Testis (tissue), 3 donors: Measurements from ENCODE around the gene SNRPD3. TPM values are rescaled to one million over a fixed set of nuclear protein-coding genes. Genes with fewer than 3 reads are reported as not detected.
"Not testable (repeated sequence)": the region's sequence is repeated elsewhere in the genome, so short reads cannot be mapped to it uniquely, and the experiment has no call there.

Source experiments
- DNase-seq: peaks from one replicate; pipeline ENCODE4 v3.0.0-alpha.2; 2019
- H3K27ac ChIP-seq, 2 donors: fragments of 200-600 bp; sonication (generic); one replicate each; pipeline ENCODE4 v1.5.1; 2019
- H3K27me3 ChIP-seq: fragments of 200-600 bp; sonication (generic); one replicate; pipeline ENCODE4 v1.5.1; 2019
- H3K36me3 ChIP-seq: fragments of 200-600 bp; sonication (generic); one replicate; pipeline ENCODE4 v1.5.1; 2017; ENCODE audit warnings: low read depth; ENCODE audit errors: missing control alignments
- H3K4me1 ChIP-seq: fragments of 200-600 bp; sonication (generic); one replicate; pipeline ENCODE4 v1.5.1; 2019
- H3K4me3 ChIP-seq, 2 donors: fragments of 200-600 bp; sonication (generic); one replicate each; pipeline ENCODE4 v1.5.1; 2017 to 2019
- H3K9me3 ChIP-seq: fragments of 200-600 bp; sonication (generic); one replicate; pipeline ENCODE4 v1.5.1; 2017
- POLR2A ChIP-seq: fragments of 450-650 bp; IDR thresholded peaks from one replicate; pipeline ENCODE4 v1.6.1; 2017; ENCODE audit warnings: antibody characterized with exemption, mild to moderate bottlenecking, moderate library complexity
- WGBS, 2 donors: methylation state at CpG; one replicate each; pipeline ENCODE4 v1.1.5; 2018; 5-methylcytosine and 5-hydroxymethylcytosine counted together
- intact Hi-C: fragments of 100-400 bp; cut with DNase I; formaldehyde crosslinking; loops from one replicate; pipeline ENCODE4 v1.15.1; 2023; ENCODE audit warnings: low total_unique reads
- polyA plus RNA-seq: library from polyadenylated mRNA; stranded (reverse); fragments of 350-450 nt; fragmentation: Illumina TruSeq; extraction: RNeasy Lipid Tissue Mini Kit (QIAGEN cat#74804); gene quantifications from one replicate; pipeline ENCODE4 v1.2.3, GENCODE V29; 2014; ENCODE audit warnings: low read depth, low replicate concordance; ENCODE audit not compliant: insufficient read depth
- total RNA-seq, 2 donors: library from RNA; depleted of rRNA; stranded (reverse); fragments of >200 nt; gene quantifications; one replicate each; pipeline ENCODE4 v1.2.3, GENCODE V29; 2016
- TF ChIP-seq, protein P1 (sequence below), 3 experiments: fragments of 450-650 bp in 2 of 3; fragments of 200-600 bp in 1 of 3; sonication (generic) in 1 of 3; IDR thresholded peaks; one replicate each; pipeline ENCODE4 v1.5.1; 2016 to 2019; ENCODE audit warnings: antibody characterized with exemption in 3 of 3, mild to moderate bottlenecking in 2 of 3, moderate library complexity in 1 of 3

Gene SNRPD3
- total and polyA plus RNA-seq, 3 donors from 2014 or later = 75.5 to 175 (median 117) TPM

DNA sequence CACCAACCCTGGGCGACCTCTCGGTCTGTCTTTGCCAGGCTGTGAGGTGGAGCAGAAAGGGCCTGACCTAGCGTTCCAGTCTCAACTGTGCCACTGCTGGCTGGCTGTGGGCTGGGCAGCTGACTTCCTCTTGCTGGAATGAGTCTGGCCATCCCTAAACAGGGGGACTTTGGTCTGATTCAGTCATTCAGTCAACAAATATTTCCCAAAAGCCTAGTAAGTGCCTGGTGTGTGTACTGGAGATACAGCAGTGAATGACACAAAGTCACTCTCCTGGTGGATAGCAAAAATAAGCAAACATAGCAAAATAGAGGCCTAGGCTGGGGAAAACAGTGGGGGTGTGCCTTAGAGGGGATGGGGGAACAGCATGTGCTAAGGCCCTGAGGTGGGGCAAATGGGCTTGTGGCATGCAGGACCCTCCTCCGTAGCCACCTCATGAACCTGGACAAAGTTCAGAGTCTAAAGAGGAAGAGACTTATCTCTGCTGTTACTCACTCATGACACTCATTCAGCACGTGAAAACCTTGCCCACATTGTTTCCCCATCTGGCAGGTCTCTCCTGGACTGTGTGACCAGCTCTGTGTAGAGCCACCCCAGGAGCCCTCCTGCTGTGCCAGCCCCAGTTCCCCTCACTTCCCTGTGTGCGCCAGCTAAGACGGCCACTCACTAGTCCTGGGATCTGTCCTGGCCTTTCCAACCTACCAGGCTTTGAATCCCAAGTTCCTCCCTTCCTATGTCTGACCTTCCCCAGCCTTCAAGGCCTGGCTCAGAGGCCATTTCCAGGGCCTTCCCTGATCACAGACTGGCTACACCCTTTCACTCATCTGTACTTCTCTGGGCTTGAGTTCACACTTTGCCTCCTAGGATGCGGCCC is 5.5 kb upstream of the SNRPD3 start:
- no peaks in the 10 kb centered on the region for H3K27me3 ChIP-seq
- peaks cover 25% of the 10 kb centered on the region for H3K4me1 ChIP-seq
- no peaks in the 10 kb centered on the region for H3K36me3 ChIP-seq
- intact Hi-C loops = no loop called here
- no peak for TF ChIP-seq POLR2A
- TF ChIP-seq, protein P1, sequence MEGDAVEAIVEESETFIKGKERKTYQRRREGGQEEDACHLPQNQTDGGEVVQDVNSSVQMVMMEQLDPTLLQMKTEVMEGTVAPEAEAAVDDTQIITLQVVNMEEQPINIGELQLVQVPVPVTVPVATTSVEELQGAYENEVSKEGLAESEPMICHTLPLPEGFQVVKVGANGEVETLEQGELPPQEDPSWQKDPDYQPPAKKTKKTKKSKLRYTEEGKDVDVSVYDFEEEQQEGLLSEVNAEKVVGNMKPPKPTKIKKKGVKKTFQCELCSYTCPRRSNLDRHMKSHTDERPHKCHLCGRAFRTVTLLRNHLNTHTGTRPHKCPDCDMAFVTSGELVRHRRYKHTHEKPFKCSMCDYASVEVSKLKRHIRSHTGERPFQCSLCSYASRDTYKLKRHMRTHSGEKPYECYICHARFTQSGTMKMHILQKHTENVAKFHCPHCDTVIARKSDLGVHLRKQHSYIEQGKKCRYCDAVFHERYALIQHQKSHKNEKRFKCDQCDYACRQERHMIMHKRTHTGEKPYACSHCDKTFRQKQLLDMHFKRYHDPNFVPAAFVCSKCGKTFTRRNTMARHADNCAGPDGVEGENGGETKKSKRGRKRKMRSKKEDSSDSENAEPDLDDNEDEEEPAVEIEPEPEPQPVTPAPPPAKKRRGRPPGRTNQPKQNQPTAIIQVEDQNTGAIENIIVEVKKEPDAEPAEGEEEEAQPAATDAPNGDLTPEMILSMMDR (IDR thresholded peaks at IDR 0.05) = no peak
- 86 to 88% methylated on average over 8 of the region's 8 CpGs for WGBS, 2 donors
- DNase-seq = no peak
- H3K27ac ChIP-seq = no peak overlapping the region
- H3K4me3 ChIP-seq = no peak overlapping the region
- H3K9me3 ChIP-seq = no peaks in the 10 kb centered on the region

DNA sequence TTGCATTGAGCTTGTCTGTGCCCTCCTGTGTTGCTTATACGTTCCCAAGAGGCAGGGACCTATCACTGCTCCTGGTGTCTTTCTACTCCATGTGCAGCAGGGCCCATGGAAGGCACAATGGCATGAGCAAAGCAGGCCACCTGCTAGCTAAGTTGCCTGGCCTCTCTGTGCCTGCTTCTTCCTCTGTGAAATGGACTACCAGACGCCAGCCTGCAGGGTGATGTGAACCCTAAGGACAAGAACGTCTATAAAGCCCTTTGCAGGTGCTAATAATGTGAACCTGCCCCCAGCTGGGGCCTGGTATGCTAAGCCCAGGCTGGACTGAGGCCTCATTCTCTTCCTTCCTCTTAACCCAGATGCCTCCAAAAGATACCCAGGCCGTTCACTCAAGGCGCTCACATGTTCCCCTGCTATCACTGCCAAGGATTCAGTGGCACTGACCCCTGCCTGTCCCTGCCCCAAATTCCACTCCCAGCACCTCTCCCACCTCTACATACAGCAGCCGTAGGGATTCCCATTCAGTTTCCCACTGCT is 4.8 kb upstream of the SNRPD3 start:
- 73 to 79% methylated on average over 5 to 6 of the region's 6 CpGs for WGBS, 2 donors
- intact Hi-C loops = no loop called here
- no peak overlapping the region for H3K27ac ChIP-seq

DNA sequence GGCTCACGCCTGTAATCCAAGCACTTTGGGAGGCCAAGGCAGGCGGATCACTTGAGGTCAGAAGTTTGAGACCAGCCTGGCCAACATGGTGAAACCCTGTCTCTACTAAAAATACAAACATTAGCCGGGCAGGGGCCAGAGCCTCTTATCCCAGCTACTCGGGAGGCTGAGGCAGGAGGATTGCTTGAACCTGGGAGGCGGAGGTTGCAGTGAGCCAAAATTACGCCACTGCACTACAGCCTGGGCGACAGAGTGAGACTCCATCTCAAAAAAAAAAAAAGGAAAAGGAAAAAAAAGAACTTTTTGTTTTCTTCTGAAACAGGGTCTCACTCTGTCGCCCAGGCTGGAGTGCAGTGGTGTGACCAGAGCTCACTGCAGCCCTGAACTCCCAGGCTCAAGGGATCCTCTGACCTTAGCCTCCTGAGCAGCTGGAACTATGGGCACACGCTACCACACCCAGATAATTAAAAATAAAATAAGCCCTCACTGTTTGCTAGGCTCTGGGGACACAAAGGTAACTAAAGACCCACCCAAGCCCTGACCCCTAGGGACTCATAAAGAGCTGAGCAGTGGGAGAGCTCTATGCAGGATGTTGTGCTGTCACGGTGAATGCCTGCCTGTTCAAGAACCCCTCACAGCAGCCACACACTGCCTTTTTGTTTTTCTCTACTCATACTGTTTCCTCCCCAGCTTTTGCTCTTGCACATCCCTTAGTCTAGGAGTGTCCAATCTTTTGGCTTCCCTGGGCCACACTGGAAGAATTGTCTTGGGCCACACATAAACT is 3.1 kb upstream of the SNRPD3 start:
- H3K27ac ChIP-seq, H3K27me3 ChIP-seq, H3K9me3 ChIP-seq, H3K36me3 ChIP-seq, DNase-seq, H3K4me3 ChIP-seq, intact Hi-C loops: not testable (repeated sequence)
- H3K4me1 ChIP-seq = peaks cover 32% of the 10 kb centered on the region
- 72 to 82% methylated on average over 10 of the region's 10 CpGs for WGBS, 2 donors

More for the DNA sequence above, 4.8 kb upstream of the SNRPD3 start:
- H3K4me1 ChIP-seq = peaks cover 19% of the 10 kb centered on the region
- H3K9me3 ChIP-seq = no peaks in the 10 kb centered on the region
- H3K27me3 ChIP-seq = no peaks in the 10 kb centered on the region
- DNase-seq = no peak
- no peaks in the 10 kb centered on the region for H3K36me3 ChIP-seq
- H3K4me3 ChIP-seq = no peak overlapping the region
- TF ChIP-seq, protein P1 (IDR thresholded peaks at IDR 0.05) = no peak
- TF ChIP-seq POLR2A = no peak

DNA sequence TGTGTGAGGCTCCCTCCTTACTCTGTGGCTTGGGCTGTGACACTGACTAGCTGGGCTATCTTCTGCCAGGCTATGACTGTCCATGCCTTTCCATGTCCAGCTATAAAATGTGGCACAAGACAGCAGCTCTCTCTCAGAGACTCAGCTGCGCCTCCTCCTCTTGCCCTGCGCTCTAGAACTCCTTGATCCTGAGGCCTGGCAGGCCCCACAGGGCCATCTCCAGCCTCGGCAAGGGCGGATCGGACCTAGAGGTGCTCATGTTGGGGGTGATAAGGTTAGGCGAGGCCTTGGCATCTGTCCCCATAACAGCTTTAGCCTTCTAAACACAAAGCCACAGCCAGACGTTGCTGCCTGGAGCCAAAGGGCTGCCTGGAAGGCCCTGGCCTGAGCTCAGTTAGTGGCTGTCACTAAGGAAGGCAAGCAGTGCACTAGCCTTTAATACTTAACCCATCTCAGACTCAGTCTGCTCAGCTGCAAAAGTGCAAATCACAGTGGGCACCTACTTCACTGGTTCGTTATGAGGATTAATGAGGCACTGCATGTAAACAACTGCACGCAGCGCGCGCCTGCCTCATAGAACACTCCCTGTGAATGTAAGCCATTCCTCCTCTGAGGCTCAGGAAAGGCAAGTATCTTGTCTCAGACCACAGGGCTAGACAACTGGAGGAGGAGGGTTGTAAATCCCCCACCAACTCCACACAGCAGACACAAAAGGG is 2.0 kb upstream of the SNRPD3 start:
- DNase-seq = peak; percentile 48
- no peaks in the 10 kb centered on the region for H3K9me3 ChIP-seq
- H3K4me1 ChIP-seq = peaks cover 36% of the 10 kb centered on the region
- peak overlapping the region in 1 of 2 donors; percentile 98 for H3K27ac ChIP-seq
- 8 to 10% methylated on average over 9 to 11 of the region's 12 CpGs for WGBS, 2 donors
- intact Hi-C loops = no loop called here
- no peak for TF ChIP-seq POLR2A
- TF ChIP-seq, protein P1 (IDR thresholded peaks at IDR 0.05) = no peak
- peak overlapping the region; percentile 84 to 97 for H3K4me3 ChIP-seq
- no peaks in the 10 kb centered on the region for H3K27me3 ChIP-seq
- H3K36me3 ChIP-seq = no peaks in the 10 kb centered on the region
